Memory B cell (primary cell): ENCODE data around the gene ZNF26.
"Not testable (repeated sequence)": the region's sequence is repeated elsewhere in the genome, so short reads cannot be mapped to it uniquely, and the experiment has no call there.

ENCODE experiments used
- ATAC-seq: fragments of 150-1000 bp; cut with Tn5 transposase; 2 replicates; pipeline ENCODE4 v1.10.0; 2021; ENCODE audit warnings: low read depth, mild to moderate bottlenecking, moderate library complexity
- DNase-seq, 2 donors: peaks; one replicate each; pipeline ENCODE4 v3.0.0; 2022; ENCODE audit warnings: low spot score in 2 of 2
- H3K27ac Mint-ChIP-seq: one replicate; pipeline ENCODE4 v1.8.0; 2022; ENCODE audit warnings: mild to moderate bottlenecking, moderate library complexity, mixed read lengths
- H3K27me3 Mint-ChIP-seq: one replicate; pipeline ENCODE4 v1.8.0; 2022; ENCODE audit warnings: mixed read lengths
- H3K36me3 Mint-ChIP-seq: one replicate; pipeline ENCODE4 v1.8.0; 2022; ENCODE audit warnings: mild to moderate bottlenecking, mixed read lengths
- H3K4me1 Mint-ChIP-seq: one replicate; pipeline ENCODE4 v1.8.0; 2022; ENCODE audit warnings: mixed read lengths
- H3K4me3 Mint-ChIP-seq: one replicate; pipeline ENCODE4 v1.8.0; 2022; ENCODE audit warnings: mild to moderate bottlenecking, moderate library complexity, mixed read lengths
- H3K9me3 Mint-ChIP-seq: one replicate; pipeline ENCODE4 v1.8.0; 2022; ENCODE audit warnings: mixed read lengths

Gene ZNF26

DNA sequence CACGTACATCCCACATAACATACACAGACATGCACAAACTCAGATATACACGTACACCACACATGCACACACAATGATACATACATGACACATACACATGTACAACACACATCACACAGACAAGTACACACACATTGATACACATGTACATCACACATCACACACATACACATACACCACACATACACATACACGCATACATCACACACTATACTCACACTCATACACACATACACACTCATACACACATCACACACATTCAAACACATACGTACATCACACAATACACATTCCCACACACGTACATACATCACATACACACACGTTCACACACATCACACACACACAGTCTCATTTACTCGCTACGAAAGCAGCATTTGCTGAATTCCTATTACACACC, 34.5 kb upstream of the ZNF26 start:
- ATAC-seq (no peak), DNase-seq (no peak)
- Mint-ChIP-seq H3K9me3 (peaks cover 4% of the 10 kb centered on the region), H3K4me3 (no peak overlapping the region), H3K27ac (no peak overlapping the region), H3K36me3 (peaks cover 29% of the 10 kb centered on the region), H3K4me1 (peaks cover 22% of the 10 kb centered on the region), H3K27me3 (no peaks in the 10 kb centered on the region)

DNA sequence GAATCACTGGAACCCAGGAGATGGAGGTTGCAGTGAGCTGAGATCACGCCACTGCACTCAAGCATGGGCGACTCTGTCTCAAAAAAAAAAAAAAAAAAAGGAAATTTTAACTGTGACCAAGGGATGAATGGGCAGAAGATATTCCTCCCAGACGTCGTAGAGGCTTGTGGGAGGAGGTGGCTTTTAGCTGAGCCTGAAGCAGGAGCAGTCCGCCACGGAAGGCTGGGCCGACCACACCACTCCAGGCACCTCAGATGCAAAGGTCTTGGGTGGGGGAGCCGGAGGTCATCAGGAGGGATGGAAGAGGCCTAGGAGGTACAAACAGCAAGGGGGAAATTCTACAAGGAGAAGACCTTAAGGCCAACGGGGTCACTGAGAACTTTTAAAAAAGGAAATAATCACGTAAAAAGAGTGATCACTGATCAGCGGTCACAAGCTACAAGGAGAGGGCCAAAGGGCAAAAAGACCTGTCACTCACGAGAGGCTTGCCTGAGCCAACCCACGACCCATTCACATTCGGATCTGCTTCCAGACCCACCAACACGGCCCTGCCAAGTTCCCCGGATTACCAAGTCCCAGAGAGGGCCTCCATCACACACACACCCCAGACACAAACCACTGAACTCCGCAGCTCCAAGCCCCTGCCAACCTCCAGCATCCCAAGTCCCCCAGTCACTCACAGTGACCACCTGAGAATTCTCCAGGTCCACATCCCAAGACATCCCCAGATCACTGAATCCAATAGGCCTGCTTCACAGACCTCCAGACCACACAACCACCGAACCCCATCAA, 33.6 kb upstream of the ZNF26 start:
- peaks cover 4% of the 10 kb centered on the region for H3K9me3 Mint-ChIP-seq
- no peak overlapping the region for H3K4me3 Mint-ChIP-seq
- H3K36me3 Mint-ChIP-seq: peaks cover 29% of the 10 kb centered on the region
- H3K4me1 Mint-ChIP-seq: peaks cover 23% of the 10 kb centered on the region
- no peak for DNase-seq
- H3K27me3 Mint-ChIP-seq: no peaks in the 10 kb centered on the region
- H3K27ac Mint-ChIP-seq: no peak overlapping the region
- no peak for ATAC-seq

DNA sequence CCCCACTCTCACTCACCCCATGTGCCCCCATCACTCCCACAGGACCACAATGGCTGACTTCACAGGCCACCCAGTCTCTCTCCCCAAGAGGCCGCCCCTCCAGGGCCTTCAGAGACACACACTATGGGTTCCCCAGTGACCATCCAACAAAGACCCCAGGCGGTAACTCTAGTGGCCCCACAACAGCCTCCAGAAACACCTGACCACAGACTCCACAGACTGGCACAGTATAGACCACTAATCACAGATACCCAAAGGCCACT, 33.1 kb upstream of the ZNF26 start:
- Mint-ChIP-seq H3K36me3 (peaks cover 27% of the 10 kb centered on the region), H3K9me3 (peaks cover 4% of the 10 kb centered on the region), H3K4me1 (peaks cover 23% of the 10 kb centered on the region), H3K27ac (no peak overlapping the region), H3K27me3 (no peaks in the 10 kb centered on the region), H3K4me3 (no peak overlapping the region)
- DNase-seq (no peak), ATAC-seq (no peak)

DNA sequence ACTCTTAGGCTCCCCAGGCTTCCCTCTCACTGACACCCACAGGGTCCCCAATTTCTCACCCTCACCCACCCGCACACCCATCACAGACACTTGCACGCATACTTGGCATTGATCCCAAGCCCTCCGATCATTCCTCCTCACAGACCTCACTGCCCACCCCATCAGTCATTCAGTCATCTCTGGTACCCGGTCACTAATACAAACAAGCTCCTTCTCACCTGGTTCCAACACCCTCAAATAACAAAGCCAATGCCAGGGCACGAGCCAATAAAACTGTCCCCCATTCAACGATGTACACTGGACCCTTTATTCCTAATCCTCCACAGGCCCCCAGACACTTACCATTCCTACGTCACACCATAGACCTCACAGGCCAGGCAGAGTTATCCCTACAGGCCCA, 32.4 kb upstream of the ZNF26 start:
- Mint-ChIP-seq H3K4me3 (no peak overlapping the region), H3K27ac (no peak overlapping the region)

DNA sequence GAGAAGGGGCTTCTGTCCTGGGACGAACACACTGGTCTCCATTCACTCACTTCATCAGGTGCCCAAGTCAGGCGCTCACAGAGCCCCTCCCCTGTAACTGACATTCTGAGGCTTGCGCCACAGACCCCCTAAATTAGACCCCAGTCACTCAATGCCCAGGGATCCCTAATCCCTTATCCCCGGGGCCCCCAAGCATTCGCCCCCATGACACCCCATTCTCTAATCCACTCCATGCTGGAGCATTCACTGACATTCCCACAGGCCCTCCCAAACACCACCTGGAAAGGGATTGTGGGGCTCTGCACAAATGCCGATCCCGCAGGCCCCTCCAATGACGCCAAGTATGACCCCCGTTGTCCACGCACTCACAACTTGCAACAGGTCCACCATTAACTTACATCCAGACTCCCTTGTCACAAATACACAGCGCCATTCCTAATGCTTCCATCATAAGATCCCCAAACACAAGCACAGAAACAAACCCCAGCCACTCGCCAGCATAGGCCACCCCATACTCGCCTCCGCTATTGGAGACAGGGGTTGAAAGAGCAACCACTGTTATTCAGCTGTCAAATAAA, 31.6 kb upstream of the ZNF26 start:
- DNase-seq: no peak
- Mint-ChIP-seq H3K9me3 (peaks cover 4% of the 10 kb centered on the region), H3K36me3 (peaks cover 15% of the 10 kb centered on the region), H3K27ac (peak overlapping the region; percentile 91), H3K4me3 (peak overlapping the region; percentile 92), H3K27me3 (no peaks in the 10 kb centered on the region), H3K4me1 (peaks cover 21% of the 10 kb centered on the region)
- no peak for ATAC-seq

More for the DNA sequence above, 32.4 kb upstream of the ZNF26 start:
- peaks cover 20% of the 10 kb centered on the region for H3K36me3 Mint-ChIP-seq
- H3K27me3 Mint-ChIP-seq: no peaks in the 10 kb centered on the region
- H3K9me3 Mint-ChIP-seq: peaks cover 4% of the 10 kb centered on the region
- no peak for DNase-seq
- no peak for ATAC-seq
- peaks cover 23% of the 10 kb centered on the region for H3K4me1 Mint-ChIP-seq

DNA sequence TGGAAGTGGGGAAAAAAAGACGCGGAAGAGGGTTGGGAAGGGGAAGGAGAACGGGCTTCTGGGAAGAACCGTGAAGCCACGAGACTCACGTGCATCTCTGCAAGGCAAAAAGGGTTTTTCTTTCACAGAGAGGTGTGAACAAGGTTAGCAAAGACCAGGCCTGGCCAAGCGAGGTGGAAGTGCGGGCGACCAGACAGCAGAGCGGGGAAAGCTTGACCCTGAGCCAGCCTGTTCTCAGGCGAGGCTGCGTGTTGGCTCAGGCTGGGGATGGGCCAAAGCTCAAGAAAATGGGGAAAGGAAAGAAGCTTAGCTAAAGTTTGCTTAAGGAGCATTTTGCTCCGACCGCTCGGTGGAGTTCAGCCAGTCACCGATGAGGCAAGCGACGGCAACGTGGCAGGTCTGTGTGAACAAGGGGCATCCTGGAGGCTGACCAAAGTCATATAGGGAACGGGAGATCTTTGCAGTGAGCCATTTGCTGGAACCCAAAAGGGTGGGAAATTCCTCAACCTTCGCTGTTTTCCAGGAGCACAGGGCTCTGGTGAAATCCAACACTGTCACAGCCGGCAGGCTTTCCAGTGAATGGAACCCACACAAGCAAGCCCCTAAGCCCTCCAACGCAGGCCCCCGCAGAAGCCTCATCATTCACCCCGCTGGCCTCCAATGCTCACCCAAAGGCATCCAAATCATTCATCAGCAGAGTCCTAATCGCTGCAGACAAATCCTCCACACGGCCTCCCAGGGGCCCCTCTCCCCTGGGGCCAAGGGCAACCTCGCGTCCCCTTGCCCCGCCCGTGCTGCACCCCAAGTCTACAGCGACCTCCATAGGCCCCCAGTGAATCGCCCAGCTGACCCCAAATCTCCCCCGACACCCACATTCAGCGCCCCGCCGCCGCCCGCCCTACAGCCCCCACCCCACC, 30.8 kb upstream of the ZNF26 start:
- H3K27ac Mint-ChIP-seq: peak overlapping the region; percentile 91
- peak overlapping the region; percentile 92 for H3K4me3 Mint-ChIP-seq
- peaks cover 4% of the 10 kb centered on the region for H3K9me3 Mint-ChIP-seq
- ATAC-seq (peak; percentile 70), DNase-seq (peak in 1 of 2 donors; percentile 14)
- H3K36me3 Mint-ChIP-seq: peaks cover 15% of the 10 kb centered on the region
- no peaks in the 10 kb centered on the region for H3K27me3 Mint-ChIP-seq
- H3K4me1 Mint-ChIP-seq: peaks cover 21% of the 10 kb centered on the region

DNA sequence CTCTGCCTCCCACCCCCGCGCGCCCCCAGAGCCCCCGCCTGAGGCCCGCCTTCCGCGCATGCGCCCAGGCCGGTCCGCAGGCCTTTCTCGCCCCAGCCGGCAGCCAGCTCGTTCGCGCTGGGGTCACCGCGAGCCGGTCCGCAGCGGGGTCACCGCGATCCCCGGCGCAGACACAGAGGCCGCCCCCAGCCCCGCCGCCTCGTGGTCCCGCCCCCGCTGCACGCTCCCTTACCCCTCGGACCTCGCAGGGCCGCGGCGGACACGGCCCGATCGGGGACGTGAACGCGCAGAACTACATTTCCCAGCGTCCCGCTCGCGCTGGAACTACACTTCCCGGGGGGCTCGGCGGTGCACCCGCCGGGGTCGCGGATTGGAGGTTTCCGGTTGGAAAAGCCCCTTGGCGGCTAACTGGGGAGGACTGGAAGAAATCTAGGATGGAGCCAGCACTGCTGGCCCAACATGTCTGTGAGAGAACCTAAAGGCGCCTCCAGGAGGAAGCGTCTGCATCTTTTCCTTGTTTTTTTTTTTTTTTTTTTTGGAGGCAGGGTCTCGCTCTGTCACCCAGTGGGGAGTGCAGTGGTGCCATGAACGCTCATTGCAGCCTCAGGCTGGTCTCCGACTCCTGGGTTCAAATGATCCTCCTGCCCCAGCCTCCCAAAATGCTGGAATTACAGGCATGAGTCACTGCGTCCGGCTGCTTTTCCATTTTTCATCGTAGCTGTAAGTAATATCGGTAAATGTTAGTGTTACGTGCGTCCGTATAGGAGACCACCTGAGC, 30.0 kb upstream of the ZNF26 start, which contains the start of gene ZNF605:
ZNF605 (minus strand) TSS at position 296 of the 778 bp plus-strand sequence. CDS start 10,671 bp downstream, outside the sequence.
- no peaks in the 10 kb centered on the region for H3K27me3 Mint-ChIP-seq
- peaks cover 21% of the 10 kb centered on the region for H3K4me1 Mint-ChIP-seq
- H3K27ac Mint-ChIP-seq: peak within 1 kb of the TSS; percentile 91
- DNase-seq (peak; percentile 83 to 93), ATAC-seq (peak; percentile 92)
- H3K36me3 Mint-ChIP-seq: peaks cover 16% of the 10 kb centered on the region
- H3K4me3 Mint-ChIP-seq: peak within 1 kb of the TSS; percentile 92
- peaks cover 4% of the 10 kb centered on the region for H3K9me3 Mint-ChIP-seq

DNA sequence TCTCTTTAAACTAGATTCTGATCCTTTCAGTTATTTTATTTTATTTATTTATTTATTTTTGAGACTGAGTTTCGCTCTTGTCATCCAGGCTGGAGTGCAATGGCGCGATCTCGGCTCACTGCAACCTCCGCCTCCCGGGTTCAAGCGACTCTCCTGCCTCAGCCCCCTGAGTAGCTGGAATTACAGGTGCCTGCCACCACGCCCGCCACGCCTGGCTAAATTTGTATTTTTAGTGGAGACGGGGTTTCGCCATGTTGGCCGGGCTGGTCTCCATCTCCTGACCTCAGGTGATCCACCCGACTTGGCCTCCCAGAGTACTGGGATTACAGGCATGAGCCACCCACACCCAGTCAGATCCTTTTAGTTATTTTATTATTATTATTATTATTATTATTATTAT, 24.4 kb upstream of the ZNF26 start:
- not testable (repeated sequence) for H3K27me3 Mint-ChIP-seq, H3K27ac Mint-ChIP-seq, H3K4me1 Mint-ChIP-seq, H3K4me3 Mint-ChIP-seq, DNase-seq, ATAC-seq, H3K9me3 Mint-ChIP-seq
- peaks cover 26% of the 10 kb centered on the region for H3K36me3 Mint-ChIP-seq

DNA sequence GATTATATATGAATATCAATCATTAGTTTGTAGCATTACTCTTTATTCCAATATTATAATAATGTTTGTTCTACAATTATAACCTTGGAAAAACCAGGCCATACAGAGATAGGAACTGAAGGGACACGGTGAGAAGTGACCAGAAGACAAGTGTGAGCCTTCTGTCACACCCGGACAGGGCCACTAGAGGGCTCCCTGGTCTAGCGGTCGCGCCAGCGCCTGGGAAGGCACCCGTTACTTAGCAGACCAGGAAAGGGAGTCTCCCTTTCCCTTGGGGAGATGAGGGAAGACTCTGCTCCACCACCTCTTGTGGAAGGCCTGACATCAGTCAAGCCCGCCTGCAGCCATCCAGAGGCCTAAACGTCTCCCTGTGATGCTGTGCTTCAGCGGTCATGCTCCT, 22.2 kb upstream of the ZNF26 start:
- DNase-seq, H3K4me3 Mint-ChIP-seq, H3K27ac Mint-ChIP-seq, H3K9me3 Mint-ChIP-seq, ATAC-seq, H3K4me1 Mint-ChIP-seq, H3K27me3 Mint-ChIP-seq: not testable (repeated sequence)
- H3K36me3 Mint-ChIP-seq: peaks cover 27% of the 10 kb centered on the region

DNA sequence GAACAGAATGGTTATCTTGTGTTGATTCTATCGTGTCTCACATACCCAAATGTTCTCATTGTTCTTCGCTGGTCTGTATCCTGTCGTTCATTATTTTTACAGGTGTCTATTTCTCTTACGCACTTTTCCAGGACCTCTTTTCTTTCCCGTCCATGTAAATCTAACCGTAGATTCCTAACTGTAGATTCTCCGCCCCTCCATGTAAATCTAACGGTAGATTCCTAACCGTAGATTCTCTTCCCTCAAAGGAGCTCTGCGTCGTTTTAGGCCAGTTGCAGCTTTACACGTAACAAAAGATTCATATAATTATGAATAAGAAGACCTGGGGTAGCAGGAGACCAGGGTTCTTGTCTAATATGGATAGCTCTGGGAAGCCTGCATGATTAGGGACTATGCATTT, 20.4 kb upstream of the ZNF26 start:
- Mint-ChIP-seq H3K27ac (no peak overlapping the region), H3K9me3 (peaks cover 4% of the 10 kb centered on the region), H3K4me3 (no peak overlapping the region), H3K36me3 (peaks cover 25% of the 10 kb centered on the region), H3K27me3 (no peaks in the 10 kb centered on the region), H3K4me1 (no peaks in the 10 kb centered on the region)
- ATAC-seq (no peak), DNase-seq (no peak)

DNA sequence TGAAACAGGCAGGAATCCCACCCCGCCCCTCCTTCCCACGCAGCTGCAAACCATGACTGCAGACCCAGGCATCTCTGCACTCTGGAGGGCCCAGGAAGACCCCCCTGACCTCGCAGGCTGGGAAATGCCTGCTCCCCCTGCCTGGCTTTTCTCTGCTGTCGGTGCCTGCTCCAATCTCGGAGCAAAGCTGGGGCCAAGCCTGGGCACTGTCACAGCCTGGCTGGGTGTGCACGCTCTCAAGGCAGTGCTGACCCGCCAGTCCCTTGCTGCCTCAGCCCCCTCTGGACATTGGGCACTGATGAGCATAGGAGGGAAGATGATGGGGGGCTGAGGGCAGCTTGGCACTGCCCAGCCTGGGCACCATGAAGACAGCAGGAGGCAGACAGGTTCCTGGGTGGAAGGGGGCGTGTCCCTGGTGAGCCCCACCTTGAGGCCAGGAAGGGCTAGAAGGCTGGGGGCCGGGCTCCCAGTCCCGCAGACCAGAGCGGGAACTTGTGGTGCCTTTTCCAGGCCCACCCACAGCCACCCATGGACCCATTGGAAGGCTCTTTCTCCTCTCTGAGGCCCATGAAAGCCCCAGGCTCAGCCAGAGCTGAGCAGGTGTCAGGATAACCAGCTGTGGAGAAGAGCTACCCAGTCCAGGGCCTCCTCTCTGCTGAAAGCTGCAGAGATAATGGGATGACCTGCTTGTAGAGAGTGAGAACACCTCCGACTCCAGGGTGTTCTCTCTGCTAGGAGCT, 19.3 kb upstream of the ZNF26 start:
- no peak for ATAC-seq
- Mint-ChIP-seq H3K27ac (no peak overlapping the region), H3K9me3 (peaks cover 2% of the 10 kb centered on the region)

DNA sequence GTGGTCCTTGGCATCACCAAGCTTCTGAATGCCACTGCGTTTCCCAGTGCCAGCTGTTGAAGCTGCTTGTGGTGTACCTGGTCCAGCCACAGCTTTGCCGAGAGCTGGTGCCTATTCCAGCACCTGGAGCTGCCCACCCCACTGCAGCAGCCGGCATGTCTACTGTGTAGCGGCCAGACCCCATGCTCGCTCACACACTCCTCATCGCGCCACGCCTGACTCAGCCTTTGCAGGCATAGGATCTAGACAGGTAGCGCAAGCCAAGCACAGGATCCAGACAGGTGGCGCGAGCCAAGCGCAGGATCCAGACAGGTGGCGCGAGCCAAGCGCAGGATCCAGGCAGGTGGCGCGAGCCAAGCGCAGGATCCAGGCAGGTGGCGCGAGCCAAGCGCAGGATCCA, 18.4 kb upstream of the ZNF26 start:
- Mint-ChIP-seq H3K4me1 (no peaks in the 10 kb centered on the region), H3K4me3 (no peak overlapping the region), H3K36me3 (peaks cover 23% of the 10 kb centered on the region), H3K27me3 (peaks cover 2% of the 10 kb centered on the region), H3K27ac (no peak overlapping the region), H3K9me3 (peaks cover 4% of the 10 kb centered on the region)
- ATAC-seq (no peak), DNase-seq (no peak)

More for the DNA sequence above, 19.3 kb upstream of the ZNF26 start:
- Mint-ChIP-seq H3K4me1 (no peaks in the 10 kb centered on the region), H3K27me3 (no peaks in the 10 kb centered on the region), H3K36me3 (peaks cover 21% of the 10 kb centered on the region), H3K4me3 (no peak overlapping the region)
- DNase-seq: no peak

DNA sequence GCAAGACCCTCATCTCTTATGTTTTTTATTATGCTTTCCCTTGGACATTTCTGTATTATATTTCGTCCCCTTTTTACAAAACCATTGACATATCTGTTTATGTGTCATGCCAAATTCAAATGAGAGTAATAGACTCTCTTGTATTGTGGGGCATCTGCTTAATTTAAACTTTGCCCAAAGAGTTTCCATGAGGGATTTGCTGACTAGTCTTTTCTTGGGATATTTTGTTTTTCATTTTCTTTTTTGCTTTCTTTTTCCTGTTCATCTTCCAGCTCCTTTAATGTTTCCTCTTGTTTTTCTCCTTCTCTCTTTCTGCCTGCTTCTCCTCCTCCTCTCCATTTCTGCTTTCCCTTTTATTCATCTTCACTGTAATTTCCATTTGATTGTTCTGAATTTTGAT, 13.8 kb upstream of the ZNF26 start:
- Mint-ChIP-seq H3K27me3 (peaks cover 2% of the 10 kb centered on the region), H3K9me3 (peaks cover 18% of the 10 kb centered on the region), H3K4me3 (no peak overlapping the region)

More for the DNA sequence above, 13.8 kb upstream of the ZNF26 start:
- Mint-ChIP-seq H3K4me1 (no peaks in the 10 kb centered on the region), H3K27ac (no peak overlapping the region), H3K36me3 (peaks cover 10% of the 10 kb centered on the region)
- ATAC-seq (no peak), DNase-seq (no peak)
